ENCODE results near the gene PIM1. TPM values are rescaled to one million over a fixed set of nuclear protein-coding genes. Genes with fewer than 3 reads are reported as not detected.

PIM1 gene
- total and polyA plus RNA-seq, 9 of the 15 experiments (the other 6 are each of a cell fraction or from before 2014, with no cell fraction given), result 19.0 to 789 (median 212) TPM

- TF ChIP-seq, protein P1, sequence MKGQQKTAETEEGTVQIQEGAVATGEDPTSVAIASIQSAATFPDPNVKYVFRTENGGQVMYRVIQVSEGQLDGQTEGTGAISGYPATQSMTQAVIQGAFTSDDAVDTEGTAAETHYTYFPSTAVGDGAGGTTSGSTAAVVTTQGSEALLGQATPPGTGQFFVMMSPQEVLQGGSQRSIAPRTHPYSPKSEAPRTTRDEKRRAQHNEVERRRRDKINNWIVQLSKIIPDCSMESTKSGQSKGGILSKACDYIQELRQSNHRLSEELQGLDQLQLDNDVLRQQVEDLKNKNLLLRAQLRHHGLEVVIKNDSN (CRISPR knock-in tag; IDR thresholded peaks at IDR 0.05), result no peak
- TF ChIP-seq PHF21A (IDR thresholded peaks at IDR 0.05; ENCODE audit: borderline replicate concordance, low read depth) (no peak), ARID2 (IDR thresholded peaks at IDR 0.05) (no peak; the same call in 1 of the 2 replicates), SMARCC2 (IDR thresholded peaks at IDR 0.05; ENCODE audit: low read depth) (no peak), TBP (optimal IDR thresholded peaks at IDR 0.05; ENCODE audit: low read depth, low read length) (no peak), CHCHD3 (CRISPR knock-in tag; IDR thresholded peaks at IDR 0.05) (no peak), CEBPZ (IDR thresholded peaks at IDR 0.05; ENCODE audit: borderline replicate concordance, low read depth, low read length) (no peak), HMGXB4 (CRISPR knock-in tag; IDR thresholded peaks at IDR 0.05) (no peak), SLC30A9 (CRISPR knock-in tag; IDR thresholded peaks at IDR 0.05) (no peak), RHOXF2B (CRISPR knock-in tag; conservative IDR thresholded peaks at IDR 0.05) (peak; percentile 92), MEF2A (IDR thresholded peaks at IDR 0.05; ENCODE audit: control insufficient read depth, low read depth, low read length) (no peak), RBM34 (IDR thresholded peaks at IDR 0.05; ENCODE audit: borderline replicate concordance, insufficient read depth, low read length) (no peak), JUN (IDR thresholded peaks at IDR 0.05; ENCODE audit: borderline replicate concordance, low read depth, low read length) (no peak), JUN (CRISPR knock-in tag; IDR thresholded peaks at IDR 0.05; ENCODE audit: borderline replicate concordance) (no peak), ZNF3 (CRISPR knock-in tag; IDR thresholded peaks at IDR 0.05) (peak; percentile 83), ZBTB1 (CRISPR knock-in tag; IDR thresholded peaks at IDR 0.05; ENCODE audit: borderline replicate concordance, low read depth) (no peak), PML (IDR thresholded peaks at IDR 0.05; ENCODE audit: low read length) (peak; percentile 9; the same call in 1 of the 2 replicates), ZZZ3 (IDR thresholded peaks at IDR 0.05) (no peak)
These were observed 5.6 kb downstream of the PIM1 start (continued) for GRCh38 chr6:37175332-37176267.
